ENCODE measurements around the gene LRRC3.

DNA sequence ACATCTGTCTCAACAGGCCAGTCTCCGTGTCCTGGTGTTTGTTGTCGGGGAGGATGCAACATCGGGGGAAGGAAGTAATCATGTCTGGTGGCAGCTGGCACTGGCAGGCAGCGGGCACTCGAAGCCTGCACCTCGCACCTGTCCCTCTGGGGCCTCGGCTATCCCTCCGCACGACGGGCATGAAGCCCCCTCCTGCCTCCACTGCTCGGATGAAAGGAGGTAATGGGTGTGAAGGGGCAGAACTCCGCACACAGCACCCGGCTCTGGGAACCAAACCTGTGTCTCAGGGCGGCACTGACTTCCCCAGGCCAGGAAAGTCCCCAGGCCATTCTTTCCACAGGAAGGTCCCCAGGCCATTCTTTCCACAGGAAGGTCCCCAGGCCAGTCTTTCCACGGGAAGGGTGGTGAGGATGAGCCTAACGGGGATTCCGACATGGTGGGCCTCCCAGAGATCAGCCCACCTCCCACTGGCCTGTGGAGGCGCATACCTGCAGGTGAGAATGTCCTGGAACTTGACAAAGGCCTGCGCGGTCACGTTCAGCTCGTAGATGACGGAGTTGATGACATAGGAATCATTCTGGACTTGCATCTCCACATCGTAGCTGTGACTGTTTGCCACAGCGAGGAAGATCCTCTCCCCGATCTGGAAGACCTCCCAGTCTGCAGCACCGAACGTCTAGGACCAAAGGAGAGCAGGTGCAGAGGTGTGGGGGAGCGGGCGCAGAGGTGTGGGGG lies 53.6 kb downstream of the LRRC3 start:
- TF ChIP-seq SPI1 (IDR thresholded peaks at IDR 0.05; ENCODE audit: low read depth, low read length), result no peak
- no peak for TF ChIP-seq POLR2AphosphoS5 (IDR thresholded peaks at IDR 0.05; ENCODE audit: low read depth, low read length)
- no peak for TF ChIP-seq POLR2A (IDR thresholded peaks at IDR 0.05; ENCODE audit: low read depth, low read length)

All from GM12891 (cell line).